C4-2B (cell line): ENCODE data around the gene H6PD.

Source experiments
- ZFX ChIP-seq: fragments of 450-650 bp; IDR thresholded peaks from 2 replicates; pipeline ENCODE4 v1.6.1; 2017
- TF ChIP-seq, protein P1 (sequence below): fragments of 450-650 bp; conservative IDR thresholded peaks from 2 replicates; pipeline ENCODE4 v1.5.1; 2017; ENCODE audit warnings: mild to moderate bottlenecking

DNA sequence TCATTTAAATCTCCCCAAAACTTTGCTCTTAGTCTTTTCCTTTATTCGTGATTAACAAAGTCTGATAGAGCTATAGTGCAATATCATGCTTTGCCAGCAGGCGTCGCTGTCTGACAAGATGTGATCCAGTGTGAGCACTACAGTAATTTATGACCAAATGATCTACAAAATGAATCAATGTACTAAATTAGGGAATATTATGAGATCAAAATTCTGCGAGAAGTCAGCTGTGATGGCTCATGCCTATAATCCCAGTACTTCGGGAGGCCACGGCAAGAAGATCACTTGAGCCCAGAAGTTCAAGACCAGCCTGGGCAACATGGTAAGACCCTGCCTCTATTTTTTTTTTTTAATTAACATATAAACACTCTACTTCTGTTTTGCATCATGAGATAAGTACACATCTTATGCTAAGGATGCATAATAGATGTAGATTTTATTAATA lies 54.5 kb downstream of the H6PD start:
- TF ChIP-seq, protein P1, sequence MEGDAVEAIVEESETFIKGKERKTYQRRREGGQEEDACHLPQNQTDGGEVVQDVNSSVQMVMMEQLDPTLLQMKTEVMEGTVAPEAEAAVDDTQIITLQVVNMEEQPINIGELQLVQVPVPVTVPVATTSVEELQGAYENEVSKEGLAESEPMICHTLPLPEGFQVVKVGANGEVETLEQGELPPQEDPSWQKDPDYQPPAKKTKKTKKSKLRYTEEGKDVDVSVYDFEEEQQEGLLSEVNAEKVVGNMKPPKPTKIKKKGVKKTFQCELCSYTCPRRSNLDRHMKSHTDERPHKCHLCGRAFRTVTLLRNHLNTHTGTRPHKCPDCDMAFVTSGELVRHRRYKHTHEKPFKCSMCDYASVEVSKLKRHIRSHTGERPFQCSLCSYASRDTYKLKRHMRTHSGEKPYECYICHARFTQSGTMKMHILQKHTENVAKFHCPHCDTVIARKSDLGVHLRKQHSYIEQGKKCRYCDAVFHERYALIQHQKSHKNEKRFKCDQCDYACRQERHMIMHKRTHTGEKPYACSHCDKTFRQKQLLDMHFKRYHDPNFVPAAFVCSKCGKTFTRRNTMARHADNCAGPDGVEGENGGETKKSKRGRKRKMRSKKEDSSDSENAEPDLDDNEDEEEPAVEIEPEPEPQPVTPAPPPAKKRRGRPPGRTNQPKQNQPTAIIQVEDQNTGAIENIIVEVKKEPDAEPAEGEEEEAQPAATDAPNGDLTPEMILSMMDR, result peak; percentile 98
- no peak for TF ChIP-seq ZFX
